IMR-90 (cell line): ENCODE results near the gene SPINK14. TPM values are rescaled to one million over a fixed set of nuclear protein-coding genes. Genes with fewer than 3 reads are reported as not detected.

ENCODE experiments used
- ATAC-seq: fragments of 200-7000 bp; cut with Tn5 transposase; 2 replicates; pipeline ENCODE4 v1.9.1; 2020; ENCODE audit warnings: low read depth, mild to moderate bottlenecking, moderate library complexity
- BruUV-seq: library from RNA; stranded (reverse); fragments of 400-500 nt; replicated peaks from 2 replicates; lab custom pipeline; 2021; lab: Mats Ljungman, UMichigan
- CTCF ChIA-PET: fragments of 300-600 bp; formaldehyde crosslinking; extraction: SDS; loops from one replicate; lab custom pipeline; 2021; ENCODE audit warnings: antibody characterized with exemption; lab: Yijun Ruan, JAX
- POLR2A ChIA-PET: fragments of 300-600 bp; sonication (Branson Sonifier 250); formaldehyde crosslinking; loops from one replicate; lab custom pipeline; 2022; ENCODE audit warnings: antibody characterized with exemption; ENCODE audit not compliant: unreplicated experiment; lab: Charles Lee
- DNase-seq: peaks from one replicate; pipeline ENCODE4 v3.0.0; 2013
- H2AFZ ChIP-seq: replicated peaks from 2 replicates; pipeline ENCODE3; 2013; ENCODE audit warnings: low read length, mild to moderate bottlenecking; ENCODE audit not compliant: poor library complexity
- H2AK5ac ChIP-seq: 2 replicates; pipeline ENCODE4 v1.6.1; 2013; ENCODE audit warnings: low read depth, low read length, inconsistent platforms
- H2AK9ac ChIP-seq: replicated peaks from 2 replicates; pipeline ENCODE3; 2013; ENCODE audit warnings: mild to moderate bottlenecking, low read depth, low read length, moderate library complexity; ENCODE audit not compliant: poor library complexity
- H2BK120ac ChIP-seq: 2 replicates; pipeline ENCODE4 v1.6.1; 2013; ENCODE audit warnings: low read depth, low read length, inconsistent platforms
- H2BK15ac ChIP-seq: 3 replicates; pipeline ENCODE4 v1.6.1; 2013; ENCODE audit warnings: low read depth, low read length, inconsistent platforms
- H2BK20ac ChIP-seq: 2 replicates; pipeline ENCODE4 v1.6.1; 2013; ENCODE audit warnings: low read depth, mild to moderate bottlenecking, inconsistent platforms, low read length, moderate library complexity
- H2BK5ac ChIP-seq: 2 replicates; pipeline ENCODE4 v1.6.1; 2013; ENCODE audit warnings: mild to moderate bottlenecking, low read depth, low read length, inconsistent platforms; ENCODE audit not compliant: poor library complexity, severe bottlenecking
- H3K14ac ChIP-seq: replicated peaks from 2 replicates; pipeline ENCODE4 v1.6.1; 2013; ENCODE audit warnings: low read depth, low read length, inconsistent platforms
- H3K18ac ChIP-seq: 2 replicates; pipeline ENCODE4 v1.6.1; 2013; ENCODE audit warnings: low read depth, low read length, control low read depth
- H3K23ac ChIP-seq: 2 replicates; pipeline ENCODE4 v1.6.1; 2013; ENCODE audit warnings: low read depth, low read length, inconsistent platforms
- H3K27ac ChIP-seq: 2 replicates; pipeline ENCODE4 v1.5.1; 2013; ENCODE audit warnings: mild to moderate bottlenecking, control low read depth, low read length; ENCODE audit not compliant: insufficient read depth
- H3K27me3 ChIP-seq: 2 replicates; pipeline ENCODE4 v1.6.1; 2013; ENCODE audit warnings: low read length; ENCODE audit not compliant: control insufficient read depth, insufficient read depth
- H3K36me3 ChIP-seq: 2 replicates; pipeline ENCODE4 v1.6.1; 2013; ENCODE audit warnings: low read length, mixed read lengths; ENCODE audit not compliant: control insufficient read depth, insufficient read depth
- H3K4ac ChIP-seq: 2 replicates; pipeline ENCODE4 v1.6.1; 2013; ENCODE audit warnings: low read depth, low read length, inconsistent platforms
- H3K4me1 ChIP-seq: 2 replicates; pipeline ENCODE4 v1.6.1; 2013; ENCODE audit warnings: low read length, mixed read lengths; ENCODE audit not compliant: control insufficient read depth, insufficient read depth
- H3K4me2 ChIP-seq: 2 replicates; pipeline ENCODE4 v1.6.1; 2013; ENCODE audit warnings: low read depth, mild to moderate bottlenecking, control low read depth, low read length, moderate library complexity
- H3K4me3 ChIP-seq: 2 replicates; pipeline ENCODE4 v1.5.1; 2013; ENCODE audit warnings: low read depth, mild to moderate bottlenecking, control low read depth, low read length, moderate library complexity; ENCODE audit not compliant: insufficient read depth
- H3K56ac ChIP-seq: 2 replicates; pipeline ENCODE4 v1.6.1; 2013; ENCODE audit warnings: low read length, inconsistent platforms; ENCODE audit not compliant: insufficient read depth; ENCODE audit errors: extremely low read depth
- H3K79me1 ChIP-seq, 2 experiments: 2 replicates each; pipeline ENCODE4 v1.6.1; 2013; ENCODE audit warnings: low read length in 2 of 2, inconsistent platforms in 1 of 2, low read depth in 1 of 2
- H3K9ac ChIP-seq: 2 replicates; pipeline ENCODE4 v1.6.1; 2013; ENCODE audit warnings: low read depth, low read length, control low read depth
- H3K9me1 ChIP-seq: 2 replicates; pipeline ENCODE4 v1.6.1; 2013; ENCODE audit warnings: low read length, inconsistent platforms; ENCODE audit not compliant: insufficient read depth
- H3K9me3 ChIP-seq: 2 replicates; pipeline ENCODE4 v1.6.1; 2013; ENCODE audit warnings: low read length; ENCODE audit not compliant: control insufficient read depth, insufficient read depth
- H4K20me1 ChIP-seq: 2 replicates; pipeline ENCODE4 v1.6.1; 2013; ENCODE audit warnings: low read length, inconsistent platforms; ENCODE audit not compliant: insufficient read depth
- H4K5ac ChIP-seq: 2 replicates; pipeline ENCODE4 v1.6.1; 2013; ENCODE audit warnings: mild to moderate bottlenecking, low read depth, low read length, control low read depth
- H4K8ac ChIP-seq, 2 experiments: 2 replicates each; pipeline ENCODE4 v1.6.1; 2013; ENCODE audit warnings: low read depth in 2 of 2, low read length in 2 of 2, control low read depth in 1 of 2, inconsistent platforms in 1 of 2
- H4K91ac ChIP-seq: 2 replicates; pipeline ENCODE4 v1.6.1; 2013; ENCODE audit warnings: low read depth, low read length, inconsistent platforms; ENCODE audit not compliant: insufficient read depth
- BHLHE40 ChIP-seq: fragments of 150-350 bp; IDR thresholded peaks from 2 replicates; pipeline ENCODE4 v1.6.1; 2016; ENCODE audit warnings: mild to moderate bottlenecking, low read depth, low read length
- CEBPB ChIP-seq: IDR thresholded peaks from 2 replicates; pipeline ENCODE4 v1.6.1; 2012; ENCODE audit warnings: low read depth, low read length, improper control_type of control experiment
- CHD1 ChIP-seq: IDR thresholded peaks from 2 replicates; pipeline ENCODE4 v1.6.1; 2012; ENCODE audit warnings: low read depth, low read length, improper control_type of control experiment
- FOS ChIP-seq: fragments of 150-350 bp; IDR thresholded peaks from 2 replicates; pipeline ENCODE4 v1.6.1; 2016; ENCODE audit warnings: low read depth, low read length
- MAFK ChIP-seq: IDR thresholded peaks from 2 replicates; pipeline ENCODE4 v1.6.1; 2012; ENCODE audit warnings: low read depth, low read length, improper control_type of control experiment
- MAZ ChIP-seq: IDR thresholded peaks from 2 replicates; pipeline ENCODE4 v1.6.1; 2012; ENCODE audit warnings: low read depth, mild to moderate bottlenecking, low read length, improper control_type of control experiment, moderate library complexity, borderline replicate concordance
- MXI1 ChIP-seq: IDR thresholded peaks from 2 replicates; pipeline ENCODE4 v1.6.1; 2012; ENCODE audit warnings: low read depth, mild to moderate bottlenecking, low read length, moderate library complexity, borderline replicate concordance
- NFE2L2 ChIP-seq: fragments of 150-350 bp; IDR thresholded peaks from 2 replicates; pipeline ENCODE4 v1.6.1; 2016; ENCODE audit warnings: low read depth, mild to moderate bottlenecking, low read length
- POLR2A ChIP-seq: IDR thresholded peaks from 2 replicates; pipeline ENCODE4 v1.6.1; 2012; ENCODE audit warnings: mild to moderate bottlenecking, low read depth, low read length
- RAD21 ChIP-seq: IDR thresholded peaks from 2 replicates; pipeline ENCODE4 v1.6.1; 2012; ENCODE audit warnings: low read length, improper control_type of control experiment
- RFX5 ChIP-seq: IDR thresholded peaks from 2 replicates; pipeline ENCODE4 v1.8.0; 2012; ENCODE audit warnings: low read depth, mild to moderate bottlenecking, low read length, moderate library complexity
- SMC3 ChIP-seq: fragments of 150-350 bp; IDR thresholded peaks from 2 replicates; pipeline ENCODE4 v1.6.1; 2016; ENCODE audit warnings: low read depth, mild to moderate bottlenecking, antibody characterized with exemption, low read length, moderate library complexity
- WGBS, 2 experiments: methylation state at CpG; one replicate each; pipeline versions ENCODE4 v1.1.5 to v1.1.7; 2013; ENCODE audit warnings: missing lambda C conversion rate in 2 of 2; ENCODE audit not compliant: insufficient read length in 1 of 2; ENCODE audit errors: extremely low coverage in 2 of 2; 5-methylcytosine and 5-hydroxymethylcytosine counted together
- dilution Hi-C: fragments of 300-500 bp; cut with HindIII; formaldehyde crosslinking; loops from one replicate; pipeline ENCODE4 v1.14.3; 2018; ENCODE audit warnings: low sequenced_read_pairs; ENCODE audit not compliant: unreplicated experiment
- in situ Hi-C: fragments of 300-500 bp; cut with MboI; formaldehyde crosslinking; loops from 3 replicates; pipeline ENCODE4 v1.14.3; 2019; ENCODE audit warnings: low sequenced_read_pairs, inconsistent platforms, mixed read lengths
- intact Hi-C: fragments of 100-400 bp; cut with micrococcal nuclease; formaldehyde crosslinking; loops from 2 replicates; pipeline ENCODE4 v1.10.0; 2022
- polyA plus RNA-seq, 3 experiments: library from polyadenylated mRNA; depleted of rRNA; stranded (reverse); fragments of >200 nt; gene quantifications; 2 replicates each; pipeline ENCODE4 v1.2.3, GENCODE V29; 2012; ENCODE audit warnings: low replicate concordance in 1 of 3
- total RNA-seq: library from RNA; depleted of rRNA; stranded (reverse); fragments of >200 nt; gene quantifications from 2 replicates; pipeline ENCODE4 v1.2.3, GENCODE V29; 2012
- TF ChIP-seq, protein P1 (sequence below): fragments of 150-350 bp; IDR thresholded peaks from 2 replicates; pipeline ENCODE4 v1.6.1; 2017; ENCODE audit warnings: mild to moderate bottlenecking, antibody characterized with exemption, low read length, low read depth
- TF ChIP-seq, protein P2 (sequence below): conservative IDR thresholded peaks from 2 replicates; pipeline ENCODE4 v1.5.1; 2012; ENCODE audit warnings: mild to moderate bottlenecking, low read depth, low read length, improper control_type of control experiment
- TF ChIP-seq, protein P3 (sequence below): fragments of 150-350 bp; IDR thresholded peaks from 2 replicates; pipeline ENCODE4 v1.6.1; 2016; ENCODE audit warnings: low read depth, mild to moderate bottlenecking, low read length, moderate library complexity, borderline replicate concordance

SPINK14 gene
- total and polyA plus RNA-seq, 2 of the 4 experiments (the other 2 are of a cell fraction), result not detected

DNA sequence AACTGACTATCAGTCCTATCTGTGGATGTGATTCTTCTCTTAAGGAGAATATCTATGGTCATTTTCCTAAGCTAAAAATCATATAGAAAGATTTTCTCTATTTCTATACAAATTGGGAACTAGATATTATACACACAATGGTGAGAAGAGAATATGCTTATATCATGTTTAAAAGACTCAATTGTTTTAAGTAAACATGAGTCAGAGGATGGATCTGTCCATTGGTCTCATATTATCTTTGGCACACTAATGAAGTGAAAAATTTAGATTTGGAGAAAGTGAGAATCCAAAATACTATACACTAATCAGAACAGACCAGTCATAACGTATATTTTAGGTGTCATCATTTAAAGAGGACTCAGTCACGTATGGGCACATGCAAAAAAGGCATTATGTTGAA is 16.5 kb upstream of the SPINK14 start:
- Histone ChIP-seq H3K4me3 (no peak overlapping the region), H2AK5ac (no peak overlapping the region), H3K9me1 (no peaks in the 10 kb centered on the region), H3K23ac (no peak overlapping the region), H4K5ac (no peak overlapping the region), H3K27ac (no peak overlapping the region), H3K9ac (no peak overlapping the region), H3K4me2 (no peak overlapping the region), H2BK5ac (no peak overlapping the region), H2AFZ (no peak overlapping the region), H4K8ac (no peak overlapping the region), H3K56ac (no peak overlapping the region), H3K9me3 (no peaks in the 10 kb centered on the region), H2BK120ac (no peak overlapping the region), H2BK15ac (no peak overlapping the region), H3K36me3 (no peaks in the 10 kb centered on the region), H2BK20ac (no peak overlapping the region), H4K20me1 (no peaks in the 10 kb centered on the region), H3K14ac (no peak overlapping the region), H3K79me1 (no peaks in the 10 kb centered on the region), H2AK9ac (no peak overlapping the region), H3K4ac (no peak overlapping the region), H4K91ac (no peak overlapping the region), H3K4me1 (no peaks in the 10 kb centered on the region), H3K18ac (no peak overlapping the region), H3K27me3 (no peaks in the 10 kb centered on the region)
- dilution Hi-C loops, result no loop called here
- intact Hi-C loops, result no loop called here
- TF ChIP-seq RAD21, result no peak
- TF ChIP-seq, protein P1, sequence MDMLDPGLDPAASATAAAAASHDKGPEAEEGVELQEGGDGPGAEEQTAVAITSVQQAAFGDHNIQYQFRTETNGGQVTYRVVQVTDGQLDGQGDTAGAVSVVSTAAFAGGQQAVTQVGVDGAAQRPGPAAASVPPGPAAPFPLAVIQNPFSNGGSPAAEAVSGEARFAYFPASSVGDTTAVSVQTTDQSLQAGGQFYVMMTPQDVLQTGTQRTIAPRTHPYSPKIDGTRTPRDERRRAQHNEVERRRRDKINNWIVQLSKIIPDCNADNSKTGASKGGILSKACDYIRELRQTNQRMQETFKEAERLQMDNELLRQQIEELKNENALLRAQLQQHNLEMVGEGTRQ, result no peak
- TF ChIP-seq CEBPB, result no peak
- no peak for TF ChIP-seq RFX5
- no peak for TF ChIP-seq MAFK
- TF ChIP-seq, protein P2, sequence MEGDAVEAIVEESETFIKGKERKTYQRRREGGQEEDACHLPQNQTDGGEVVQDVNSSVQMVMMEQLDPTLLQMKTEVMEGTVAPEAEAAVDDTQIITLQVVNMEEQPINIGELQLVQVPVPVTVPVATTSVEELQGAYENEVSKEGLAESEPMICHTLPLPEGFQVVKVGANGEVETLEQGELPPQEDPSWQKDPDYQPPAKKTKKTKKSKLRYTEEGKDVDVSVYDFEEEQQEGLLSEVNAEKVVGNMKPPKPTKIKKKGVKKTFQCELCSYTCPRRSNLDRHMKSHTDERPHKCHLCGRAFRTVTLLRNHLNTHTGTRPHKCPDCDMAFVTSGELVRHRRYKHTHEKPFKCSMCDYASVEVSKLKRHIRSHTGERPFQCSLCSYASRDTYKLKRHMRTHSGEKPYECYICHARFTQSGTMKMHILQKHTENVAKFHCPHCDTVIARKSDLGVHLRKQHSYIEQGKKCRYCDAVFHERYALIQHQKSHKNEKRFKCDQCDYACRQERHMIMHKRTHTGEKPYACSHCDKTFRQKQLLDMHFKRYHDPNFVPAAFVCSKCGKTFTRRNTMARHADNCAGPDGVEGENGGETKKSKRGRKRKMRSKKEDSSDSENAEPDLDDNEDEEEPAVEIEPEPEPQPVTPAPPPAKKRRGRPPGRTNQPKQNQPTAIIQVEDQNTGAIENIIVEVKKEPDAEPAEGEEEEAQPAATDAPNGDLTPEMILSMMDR, result no peak
- no peak for TF ChIP-seq CHD1
- no peak for TF ChIP-seq FOS
- TF ChIP-seq MAZ, result no peak
- TF ChIP-seq SMC3, result no peak
- no peak for TF ChIP-seq NFE2L2
- no peak for TF ChIP-seq MXI1
- TF ChIP-seq POLR2A, result no peak
- TF ChIP-seq, protein P3, sequence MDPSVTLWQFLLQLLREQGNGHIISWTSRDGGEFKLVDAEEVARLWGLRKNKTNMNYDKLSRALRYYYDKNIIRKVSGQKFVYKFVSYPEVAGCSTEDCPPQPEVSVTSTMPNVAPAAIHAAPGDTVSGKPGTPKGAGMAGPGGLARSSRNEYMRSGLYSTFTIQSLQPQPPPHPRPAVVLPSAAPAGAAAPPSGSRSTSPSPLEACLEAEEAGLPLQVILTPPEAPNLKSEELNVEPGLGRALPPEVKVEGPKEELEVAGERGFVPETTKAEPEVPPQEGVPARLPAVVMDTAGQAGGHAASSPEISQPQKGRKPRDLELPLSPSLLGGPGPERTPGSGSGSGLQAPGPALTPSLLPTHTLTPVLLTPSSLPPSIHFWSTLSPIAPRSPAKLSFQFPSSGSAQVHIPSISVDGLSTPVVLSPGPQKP, result no peak
- no peak for TF ChIP-seq BHLHE40
- WGBS, 2 experiments, result no CpG with 5 or more reads among the region's 2 CpGs
- ATAC-seq (no peak), DNase-seq (no peak)
- ChIA-PET CTCF (no interaction called here), POLR2A (no interaction called here)
- no TSS peak for BruUV-seq
- in situ Hi-C loops, result no loop called here
